Neural crest cell (in vitro differentiated cells): ENCODE data around the gene DOCK4. TPM values are rescaled to one million over a fixed set of nuclear protein-coding genes. Genes with fewer than 3 reads are reported as not detected.
A peak's percentile ranks its signal among the peaks of the same experiment; 100 is the strongest.

ENCODE experiments used
- DNase-seq: peaks from one replicate; pipeline ENCODE4 v3.0.0; 2021; ENCODE audit warnings: low read depth, mixed read lengths, low spot score
- H3K27ac Mint-ChIP-seq: one replicate; pipeline ENCODE4 v1.8.0; 2021; ENCODE audit warnings: mild to moderate bottlenecking, mixed read lengths; ENCODE audit not compliant: unreplicated experiment
- H3K27me3 Mint-ChIP-seq: 2 replicates; pipeline ENCODE4 v1.8.0; 2021; ENCODE audit warnings: low read depth, mild to moderate bottlenecking, mixed read lengths
- H3K36me3 Mint-ChIP-seq: 2 replicates; pipeline ENCODE4 v1.8.0; 2021; ENCODE audit warnings: low read depth, mild to moderate bottlenecking, mixed read lengths
- H3K4me1 Mint-ChIP-seq: 2 replicates; pipeline ENCODE4 v1.8.0; 2021; ENCODE audit warnings: mixed read lengths
- H3K4me3 Mint-ChIP-seq: one replicate; pipeline ENCODE4 v1.8.0; 2021; ENCODE audit warnings: mild to moderate bottlenecking, mixed read lengths
- H3K9me3 Mint-ChIP-seq: 2 replicates; pipeline ENCODE4 v1.8.0; 2021; ENCODE audit warnings: mixed read lengths
- total RNA-seq: library from RNA; stranded (reverse); gene quantifications from 2 replicates; pipeline ENCODE4 v1.2.1, GENCODE V29; 2021
- TF ChIP-seq, protein P1 (sequence below): fragments of 200-600 bp; sonication (generic); conservative IDR thresholded peaks from 2 replicates; pipeline ENCODE4 v1.5.0; 2021; ENCODE audit warnings: antibody characterized with exemption, mild to moderate bottlenecking

The DOCK4 gene
- total RNA-seq, 1 donor from 2014 or later = 15.3 TPM

DNA sequence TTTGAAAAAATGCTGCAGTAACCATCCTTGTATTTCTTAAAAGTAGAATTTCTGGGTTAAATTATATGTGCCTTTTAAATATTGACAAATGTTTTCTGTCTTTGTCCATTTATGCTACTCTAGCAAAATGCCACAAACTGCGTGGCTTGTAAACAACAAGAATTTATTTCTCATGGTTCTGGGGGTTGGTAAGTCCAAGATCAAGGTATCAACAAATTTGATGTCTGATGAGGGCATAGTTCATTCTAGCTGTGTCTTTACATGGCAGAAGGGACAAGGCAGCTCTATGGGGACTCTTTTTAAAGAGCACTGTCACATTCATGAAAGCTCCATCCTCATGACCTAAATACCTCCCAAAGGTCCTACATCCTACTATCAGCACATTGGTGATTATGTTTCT, 27.9 kb upstream of the DOCK4 start:
- Mint-ChIP-seq H3K36me3 (peaks cover 4% of the 10 kb centered on the region), H3K27ac (no peak overlapping the region), H3K4me3 (no peak overlapping the region), H3K4me1 (no peaks in the 10 kb centered on the region), H3K27me3 (no peaks in the 10 kb centered on the region), H3K9me3 (no peaks in the 10 kb centered on the region)
- TF ChIP-seq, protein P1, sequence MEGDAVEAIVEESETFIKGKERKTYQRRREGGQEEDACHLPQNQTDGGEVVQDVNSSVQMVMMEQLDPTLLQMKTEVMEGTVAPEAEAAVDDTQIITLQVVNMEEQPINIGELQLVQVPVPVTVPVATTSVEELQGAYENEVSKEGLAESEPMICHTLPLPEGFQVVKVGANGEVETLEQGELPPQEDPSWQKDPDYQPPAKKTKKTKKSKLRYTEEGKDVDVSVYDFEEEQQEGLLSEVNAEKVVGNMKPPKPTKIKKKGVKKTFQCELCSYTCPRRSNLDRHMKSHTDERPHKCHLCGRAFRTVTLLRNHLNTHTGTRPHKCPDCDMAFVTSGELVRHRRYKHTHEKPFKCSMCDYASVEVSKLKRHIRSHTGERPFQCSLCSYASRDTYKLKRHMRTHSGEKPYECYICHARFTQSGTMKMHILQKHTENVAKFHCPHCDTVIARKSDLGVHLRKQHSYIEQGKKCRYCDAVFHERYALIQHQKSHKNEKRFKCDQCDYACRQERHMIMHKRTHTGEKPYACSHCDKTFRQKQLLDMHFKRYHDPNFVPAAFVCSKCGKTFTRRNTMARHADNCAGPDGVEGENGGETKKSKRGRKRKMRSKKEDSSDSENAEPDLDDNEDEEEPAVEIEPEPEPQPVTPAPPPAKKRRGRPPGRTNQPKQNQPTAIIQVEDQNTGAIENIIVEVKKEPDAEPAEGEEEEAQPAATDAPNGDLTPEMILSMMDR = no peak
- no peak for DNase-seq

DNA sequence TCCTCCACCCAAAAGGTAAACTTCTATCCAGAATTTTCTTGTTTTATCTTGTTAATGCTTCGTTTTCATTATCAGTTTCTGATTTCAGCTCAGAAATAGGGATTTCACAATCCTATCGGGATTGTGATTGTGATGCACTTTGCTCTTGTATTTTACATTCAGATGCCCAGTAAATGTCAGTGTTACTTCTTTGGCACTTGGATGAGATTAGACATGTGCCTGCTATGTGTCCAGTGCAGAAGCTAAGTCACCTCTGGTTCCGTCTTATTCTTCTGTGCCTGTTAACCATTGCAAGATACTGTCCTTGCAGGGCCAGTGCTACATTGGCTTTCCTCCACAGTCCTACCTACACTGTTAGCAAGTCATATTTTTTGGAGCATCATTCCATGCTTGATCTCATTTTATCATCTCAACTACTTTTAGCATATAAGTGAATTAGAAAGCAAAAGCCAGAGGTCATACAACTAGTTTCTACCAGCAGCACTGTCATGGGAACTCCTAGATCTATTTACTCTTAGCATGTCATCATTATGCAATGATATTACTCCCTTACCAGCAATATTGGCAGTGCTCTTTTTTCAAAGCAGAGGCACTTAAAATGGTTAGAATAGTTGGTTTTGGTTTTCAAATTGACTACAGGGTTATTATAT, 27.0 kb upstream of the DOCK4 start:
- H3K4me1 Mint-ChIP-seq = no peaks in the 10 kb centered on the region
- peak overlapping the region; percentile 3 for H3K27ac Mint-ChIP-seq
- H3K36me3 Mint-ChIP-seq = peaks cover 4% of the 10 kb centered on the region
- H3K9me3 Mint-ChIP-seq = no peaks in the 10 kb centered on the region
- no peak for DNase-seq
- TF ChIP-seq, protein P1 = no peak
- no peak overlapping the region for H3K4me3 Mint-ChIP-seq
- H3K27me3 Mint-ChIP-seq = no peaks in the 10 kb centered on the region

DNA sequence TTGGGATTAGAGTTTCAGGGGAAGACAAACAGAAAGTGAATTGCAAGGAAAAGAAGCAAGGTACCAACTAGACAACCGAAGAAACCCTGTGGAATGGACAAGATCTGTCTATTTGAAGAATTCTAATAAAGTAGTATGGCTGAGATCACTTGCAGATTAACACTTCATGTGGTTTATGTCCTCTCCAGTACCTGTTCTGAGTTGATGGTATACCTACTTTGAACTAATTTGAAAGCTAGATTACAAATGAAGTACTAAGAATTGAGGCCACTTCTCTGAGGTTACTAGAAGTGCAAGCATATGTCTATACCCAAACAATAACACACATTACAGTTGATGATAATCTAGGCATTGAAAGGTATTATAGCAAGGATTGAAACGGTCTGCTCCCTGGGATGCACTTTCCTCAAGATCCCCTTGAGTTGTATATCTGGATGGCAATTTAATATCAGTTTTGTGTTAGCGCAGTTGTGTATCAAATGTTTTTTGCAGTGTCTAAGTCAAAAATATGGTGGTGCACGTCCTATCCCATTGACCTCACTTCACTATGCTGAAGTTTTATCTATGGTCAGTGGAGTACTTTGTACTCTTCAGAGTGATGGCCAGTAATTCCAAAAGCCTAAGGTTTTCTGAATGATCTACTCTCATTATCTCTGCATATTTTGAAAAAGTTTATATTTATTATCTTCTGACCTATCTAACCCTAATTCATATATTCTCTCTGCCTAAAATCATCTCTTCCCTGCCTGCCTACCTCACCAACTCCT, 26.2 kb upstream of the DOCK4 start:
- Mint-ChIP-seq H3K9me3 (no peaks in the 10 kb centered on the region), H3K4me3 (no peak overlapping the region), H3K27me3 (no peaks in the 10 kb centered on the region), H3K27ac (peak overlapping the region; percentile 3), H3K4me1 (no peaks in the 10 kb centered on the region), H3K36me3 (no peaks in the 10 kb centered on the region)
- TF ChIP-seq, protein P1 = no peak
- no peak for DNase-seq

DNA sequence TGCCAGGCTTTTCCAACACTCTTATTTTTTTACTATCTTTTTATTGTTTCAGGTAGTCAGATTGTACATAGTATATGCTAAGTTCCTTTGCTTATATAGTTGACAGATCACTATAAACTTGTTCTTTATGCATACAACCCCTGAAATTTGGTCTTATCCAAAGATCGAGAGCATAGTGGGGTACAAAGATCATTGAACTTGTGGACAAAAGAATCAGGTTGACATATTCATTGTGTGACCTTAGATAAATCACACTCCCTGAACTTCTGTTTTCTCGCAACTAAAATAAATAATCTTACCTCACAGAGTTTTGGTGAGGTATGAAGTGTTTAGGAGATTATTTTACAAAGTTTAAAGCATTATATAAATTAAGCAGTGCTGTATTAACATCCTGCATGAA, 22.4 kb upstream of the DOCK4 start:
- no peak for DNase-seq
- no peaks in the 10 kb centered on the region for H3K4me1 Mint-ChIP-seq
- no peak overlapping the region for H3K27ac Mint-ChIP-seq
- TF ChIP-seq, protein P1 = no peak
- H3K36me3 Mint-ChIP-seq = no peaks in the 10 kb centered on the region
- no peak overlapping the region for H3K4me3 Mint-ChIP-seq
- no peaks in the 10 kb centered on the region for H3K9me3 Mint-ChIP-seq
- H3K27me3 Mint-ChIP-seq = no peaks in the 10 kb centered on the region

DNA sequence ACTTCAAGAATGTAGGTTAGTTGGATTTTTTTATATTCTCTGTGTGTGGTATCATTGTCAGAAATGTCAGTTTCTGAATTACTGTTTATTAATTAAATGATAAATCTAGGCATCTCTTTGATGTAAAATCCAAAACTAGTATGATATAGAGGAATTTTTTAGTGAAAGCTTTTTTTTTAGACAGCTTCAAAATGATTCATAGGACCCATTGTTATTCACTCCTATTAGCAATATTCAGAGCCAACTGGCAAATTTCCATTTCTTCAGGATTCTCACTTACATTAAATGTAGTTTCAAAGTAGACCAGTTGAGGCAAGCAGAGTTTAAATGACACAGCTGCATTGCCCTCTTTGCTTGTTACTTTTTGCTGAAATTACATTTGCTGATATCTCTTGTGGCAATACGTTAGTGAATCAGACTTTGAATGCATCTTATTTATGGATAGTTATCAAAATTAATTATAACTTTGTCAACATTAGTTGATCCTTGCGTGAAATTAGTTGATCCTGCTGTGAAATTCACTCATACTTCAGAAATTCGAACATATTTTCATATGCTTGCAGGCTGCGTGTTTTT, 20.6 kb upstream of the DOCK4 start:
- Mint-ChIP-seq H3K27ac (no peak overlapping the region), H3K9me3 (no peaks in the 10 kb centered on the region), H3K36me3 (peaks cover 7% of the 10 kb centered on the region), H3K4me1 (no peaks in the 10 kb centered on the region), H3K27me3 (no peaks in the 10 kb centered on the region), H3K4me3 (no peak overlapping the region)
- TF ChIP-seq, protein P1 = no peak
- no peak for DNase-seq
